Retinal pigment epithelial cell (primary cell): ENCODE data around the gene ERBB4.
"Not testable (repeated sequence)": the region's sequence is repeated elsewhere in the genome, so short reads cannot be mapped to it uniquely, and the experiment has no call there.

ENCODE experiments used
- DNase-seq: peaks from one replicate; pipeline ENCODE4 v3.0.0-alpha.2; 2010; ENCODE audit warnings: low read depth
- H3K4me3 ChIP-seq: 2 replicates; pipeline ENCODE4 v1.5.1; 2011; ENCODE audit warnings: mild to moderate bottlenecking, low read length, control low read depth, moderate library complexity
- TF ChIP-seq, protein P1 (sequence below): conservative IDR thresholded peaks from 2 replicates; pipeline ENCODE4 v1.5.1; 2011; ENCODE audit warnings: low read depth, low read length, control low read depth, inconsistent platforms

The ERBB4 gene

GRCh38 chr2:212197776-212198175 is 340.8 kb downstream of the ERBB4 start:
- no peak overlapping the region for H3K4me3 ChIP-seq
- TF ChIP-seq, protein P1, sequence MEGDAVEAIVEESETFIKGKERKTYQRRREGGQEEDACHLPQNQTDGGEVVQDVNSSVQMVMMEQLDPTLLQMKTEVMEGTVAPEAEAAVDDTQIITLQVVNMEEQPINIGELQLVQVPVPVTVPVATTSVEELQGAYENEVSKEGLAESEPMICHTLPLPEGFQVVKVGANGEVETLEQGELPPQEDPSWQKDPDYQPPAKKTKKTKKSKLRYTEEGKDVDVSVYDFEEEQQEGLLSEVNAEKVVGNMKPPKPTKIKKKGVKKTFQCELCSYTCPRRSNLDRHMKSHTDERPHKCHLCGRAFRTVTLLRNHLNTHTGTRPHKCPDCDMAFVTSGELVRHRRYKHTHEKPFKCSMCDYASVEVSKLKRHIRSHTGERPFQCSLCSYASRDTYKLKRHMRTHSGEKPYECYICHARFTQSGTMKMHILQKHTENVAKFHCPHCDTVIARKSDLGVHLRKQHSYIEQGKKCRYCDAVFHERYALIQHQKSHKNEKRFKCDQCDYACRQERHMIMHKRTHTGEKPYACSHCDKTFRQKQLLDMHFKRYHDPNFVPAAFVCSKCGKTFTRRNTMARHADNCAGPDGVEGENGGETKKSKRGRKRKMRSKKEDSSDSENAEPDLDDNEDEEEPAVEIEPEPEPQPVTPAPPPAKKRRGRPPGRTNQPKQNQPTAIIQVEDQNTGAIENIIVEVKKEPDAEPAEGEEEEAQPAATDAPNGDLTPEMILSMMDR, result no peak
- DNase-seq, result no peak

- TF ChIP-seq, protein P1, result no peak
- DNase-seq, result no peak
- H3K4me3 ChIP-seq, result no peak overlapping the region
These were observed 343.0 kb downstream of the ERBB4 start for GRCh38 chr2:212195626-212196025.

DNA sequence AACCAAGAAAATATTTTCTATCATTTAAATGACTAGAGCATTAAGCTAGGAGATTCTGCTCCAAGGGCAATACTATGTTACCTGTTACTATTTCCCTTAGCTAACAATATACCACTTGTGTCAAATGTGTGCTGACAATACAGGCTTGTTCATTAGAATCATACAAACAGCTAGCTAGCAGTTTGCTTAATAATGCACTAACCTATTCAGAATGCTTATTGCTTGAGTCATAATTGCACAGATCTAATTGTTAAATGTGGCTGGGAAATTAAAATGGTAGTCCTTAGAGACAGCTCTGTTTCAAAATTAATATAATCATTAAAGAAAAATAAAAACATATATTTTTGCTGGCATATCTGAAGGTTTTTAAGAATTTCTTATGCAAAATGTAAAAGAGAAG is 344.2 kb downstream of the ERBB4 start:
- no peak for DNase-seq
- H3K4me3 ChIP-seq, result no peak overlapping the region
- TF ChIP-seq, protein P1, result no peak

DNA sequence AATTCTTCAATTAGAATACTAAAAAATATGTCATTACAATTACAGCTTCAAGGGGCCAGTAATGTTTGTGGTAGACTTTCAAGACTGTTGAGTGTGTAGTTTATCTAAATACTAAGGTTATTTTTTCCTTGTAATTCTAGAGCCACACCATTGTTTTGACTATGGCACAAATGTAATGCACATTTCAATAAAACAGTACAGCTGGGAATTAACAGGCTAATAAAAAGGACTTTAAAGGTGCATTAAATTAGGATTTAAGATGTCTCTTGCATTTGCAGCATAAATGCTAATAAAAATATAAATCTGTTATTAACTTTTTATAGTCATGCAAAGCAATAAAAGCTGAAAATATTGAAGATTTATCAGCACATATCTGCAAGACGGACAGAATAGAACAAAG is 344.8 kb downstream of the ERBB4 start:
- TF ChIP-seq, protein P1, result no peak

DNA sequence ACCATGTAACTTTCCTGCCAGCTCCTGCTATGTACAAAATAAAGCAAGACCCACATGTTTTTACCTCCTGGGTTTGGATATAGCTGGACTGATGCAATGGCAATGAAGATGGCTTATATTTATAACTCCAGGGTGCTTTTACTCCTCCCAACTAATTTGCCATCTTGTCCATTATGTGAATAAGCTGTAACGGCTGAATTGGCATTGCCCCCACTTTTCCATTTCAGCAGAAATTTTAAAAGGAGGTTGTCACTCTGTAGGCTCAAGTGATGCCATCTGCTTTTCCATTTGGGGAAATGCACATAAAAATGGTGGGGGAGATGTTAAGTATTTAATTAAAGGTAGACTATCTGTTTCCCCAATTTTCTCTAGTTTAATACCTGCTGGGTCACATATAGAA is 345.5 kb downstream of the ERBB4 start:
- no peak for DNase-seq
- TF ChIP-seq, protein P1, result no peak

More for the DNA sequence above, 344.8 kb downstream of the ERBB4 start:
- no peak overlapping the region for H3K4me3 ChIP-seq
- no peak for DNase-seq

GRCh38 chr2:212191438-212191837 is 347.2 kb downstream of the ERBB4 start:
- not testable (repeated sequence) for H3K4me3 ChIP-seq, DNase-seq

More for the DNA sequence above, 345.5 kb downstream of the ERBB4 start:
- H3K4me3 ChIP-seq, result no peak overlapping the region

DNA sequence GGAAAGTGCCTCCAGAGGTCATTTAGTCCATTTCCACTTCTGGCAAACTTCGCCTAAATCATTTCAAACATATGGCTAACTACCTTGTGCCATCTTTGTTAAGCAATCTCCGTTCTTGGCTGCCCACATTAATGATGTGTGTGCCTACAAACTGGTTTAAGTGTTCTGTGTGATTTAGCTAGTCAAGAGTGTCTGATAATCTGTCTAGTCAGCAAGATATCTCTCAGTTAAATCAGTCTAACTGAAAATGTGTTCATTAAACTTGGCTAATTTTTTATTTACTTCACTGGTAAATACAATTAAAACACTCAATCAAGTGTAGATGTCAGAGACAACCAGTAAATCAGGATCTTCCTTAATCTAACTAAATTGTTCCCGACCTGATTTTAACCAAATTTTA is 352.4 kb downstream of the ERBB4 start:
- H3K4me3 ChIP-seq, result no peak overlapping the region
- TF ChIP-seq, protein P1, result no peak
- DNase-seq, result no peak

DNA sequence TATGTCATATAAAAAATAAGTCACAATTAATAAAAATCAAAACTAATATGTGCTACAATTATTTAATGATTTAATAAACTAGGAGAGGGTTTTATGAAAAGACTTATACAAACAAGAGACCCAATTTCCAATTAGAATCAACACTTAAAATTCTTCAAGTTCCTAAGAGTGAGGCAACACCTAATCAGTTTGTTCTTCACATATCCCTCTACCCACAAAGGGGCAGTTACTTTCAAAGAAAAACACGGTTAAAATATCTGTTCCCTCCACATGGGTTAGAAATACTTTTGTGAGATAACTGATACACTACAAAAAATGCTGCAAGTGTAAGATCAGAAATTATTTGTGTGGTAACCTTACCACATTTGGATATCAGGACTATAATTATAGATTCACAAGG is 357.0 kb downstream of the ERBB4 start:
- peak; percentile 72 for DNase-seq
- TF ChIP-seq, protein P1, result no peak
- H3K4me3 ChIP-seq, result no peak overlapping the region
